ENCODE measurements around the gene FAM107B.
A peak's percentile ranks its signal among the peaks of the same experiment; 100 is the strongest.

Gene FAM107B

DNA sequence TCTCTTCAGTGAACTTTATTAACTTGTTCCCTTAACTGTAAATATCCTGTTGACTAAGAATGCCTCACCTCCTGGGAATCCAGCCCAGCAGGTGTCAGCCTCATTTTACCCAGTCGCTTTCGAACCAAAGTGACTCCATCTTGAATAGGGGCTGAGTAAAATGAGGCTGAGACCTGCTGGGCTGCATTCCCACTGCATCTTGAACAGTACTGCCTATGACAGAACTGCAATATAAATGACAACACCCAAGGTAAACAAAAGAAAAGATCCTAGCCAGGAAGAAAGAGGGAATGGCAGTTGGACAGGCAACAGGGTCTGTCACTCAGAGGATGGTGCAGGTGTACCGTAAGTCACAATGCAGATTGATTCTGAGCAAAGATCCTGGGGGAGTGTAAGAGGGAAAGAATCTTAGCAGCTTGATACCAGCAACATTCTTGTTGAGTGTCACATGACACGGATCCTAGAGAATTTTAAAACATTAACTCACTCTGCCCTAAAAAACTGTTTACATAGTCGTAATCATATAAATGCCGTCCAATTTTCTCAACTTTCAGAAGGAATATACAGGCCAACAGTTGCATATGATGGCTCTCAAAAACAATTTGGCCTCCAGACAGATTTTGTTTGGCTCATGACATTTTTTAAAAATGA lies 4.4 kb upstream of the FAM107B start:
- DNase-seq (ENCODE audit: low read depth, low spot score) = no peak

DNA sequence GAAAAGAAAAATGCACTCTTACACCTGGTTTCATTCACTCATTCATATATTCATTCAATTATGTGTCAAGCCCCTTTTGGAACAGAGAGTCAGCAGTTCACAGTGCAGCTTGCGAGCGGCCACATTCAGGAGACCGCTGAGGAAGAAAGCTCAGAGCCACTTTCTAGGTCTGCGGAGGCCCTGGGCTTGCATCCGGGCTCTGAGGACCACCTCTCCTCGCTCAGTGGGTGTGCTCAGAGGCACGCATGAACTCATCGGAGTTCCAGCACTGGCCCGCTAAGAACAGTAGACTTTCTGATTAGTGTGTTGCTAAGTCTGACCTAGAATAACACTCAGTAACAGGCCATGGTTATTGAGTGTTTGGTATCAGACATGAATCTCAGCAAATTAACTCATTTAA lies 1.8 kb upstream of the FAM107B start:
- DNase-seq (ENCODE audit: low read depth, low spot score) = no peak

DNA sequence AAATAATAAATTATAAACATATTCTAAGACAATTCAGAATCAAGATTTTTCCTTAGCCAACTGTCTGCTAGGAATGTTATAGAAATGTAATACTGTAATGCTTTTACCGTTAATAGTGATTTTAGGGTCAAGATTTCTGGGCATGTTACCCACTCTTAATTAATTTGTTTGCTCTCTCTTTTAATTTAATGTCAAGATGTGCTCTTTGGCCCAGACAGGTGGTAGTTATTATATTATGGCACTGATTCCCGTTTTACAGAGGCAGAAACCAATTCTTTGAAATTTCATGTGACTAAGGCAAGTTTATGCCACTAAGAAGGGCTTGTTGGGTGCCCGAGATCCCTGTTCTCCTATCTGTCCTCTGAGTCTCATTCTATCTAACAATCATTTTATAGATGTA lies 959 bp upstream of the FAM107B start:
- no peak for DNase-seq (ENCODE audit: low read depth, low spot score)

DNA sequence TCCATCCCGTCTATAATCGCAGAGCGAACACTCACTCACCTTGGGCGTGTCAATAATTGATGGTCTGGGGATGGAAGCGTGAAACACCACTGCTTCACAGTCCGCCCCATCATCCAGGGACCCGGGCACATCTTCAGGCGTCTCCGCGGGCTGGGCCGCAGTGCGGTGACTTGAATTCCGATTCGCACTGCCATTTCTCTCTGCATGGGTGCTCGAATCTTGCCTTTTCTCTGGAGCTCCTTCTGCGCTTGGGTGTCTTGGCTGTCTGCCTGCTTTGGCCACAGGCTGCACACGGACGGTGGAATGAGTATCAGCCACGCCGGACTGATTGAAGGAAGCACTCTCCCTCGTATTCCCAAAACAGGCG lies 500 bp downstream of the FAM107B start:
- no peak for DNase-seq (ENCODE audit: low read depth, low spot score)

DNA sequence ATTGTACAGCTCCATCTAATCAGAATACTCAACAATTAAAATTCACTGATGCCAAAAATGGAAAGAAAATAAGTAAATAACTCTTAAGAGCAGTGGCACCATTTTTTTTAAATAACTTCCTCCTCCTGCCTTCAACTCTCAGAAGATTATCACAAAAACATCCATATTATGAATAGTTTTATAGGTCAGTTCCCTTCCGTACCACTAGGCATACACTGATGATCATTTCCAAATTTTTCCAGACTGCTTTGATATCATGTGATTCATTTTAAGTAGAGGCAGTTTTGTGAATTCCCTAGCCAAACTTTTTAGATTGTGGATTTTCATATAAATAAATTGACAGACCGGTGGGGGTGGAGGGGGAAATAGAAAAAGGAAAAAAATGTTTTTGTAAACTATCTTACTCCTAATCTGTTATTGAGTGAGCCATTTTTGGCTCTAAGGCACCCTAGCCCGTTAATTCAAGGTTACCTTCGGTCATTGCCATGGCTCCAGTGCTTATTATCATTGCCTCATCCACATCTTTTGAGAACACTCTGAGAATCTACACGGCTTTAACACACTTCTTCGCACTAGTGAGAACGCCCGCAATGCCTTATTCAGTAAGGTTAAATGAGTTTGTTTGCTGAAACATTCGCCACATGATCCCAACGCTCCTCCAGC lies 1.0 kb downstream of the FAM107B start:
- no peak for DNase-seq (ENCODE audit: low read depth, low spot score)

DNA sequence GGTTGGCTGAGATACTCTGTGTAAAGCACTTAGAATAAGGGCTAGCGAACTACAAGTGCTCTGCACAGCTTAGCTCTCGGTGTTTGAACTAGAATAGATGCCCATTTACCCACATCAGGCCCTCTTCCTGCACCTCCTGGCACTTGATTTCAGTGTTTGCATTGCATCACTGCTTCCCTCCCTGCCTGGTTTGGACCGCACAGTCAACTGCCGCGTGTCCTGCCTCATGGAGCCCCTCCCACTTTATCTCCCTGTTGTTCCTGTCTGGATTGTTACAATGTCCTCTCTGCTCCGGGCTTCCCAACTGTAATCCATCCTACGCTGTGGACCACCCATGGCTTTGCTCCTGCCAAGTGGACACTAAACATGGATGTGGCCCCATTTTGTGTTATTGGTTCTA lies 2.3 kb downstream of the FAM107B start:
- no peak for DNase-seq (ENCODE audit: low read depth, low spot score)

DNA sequence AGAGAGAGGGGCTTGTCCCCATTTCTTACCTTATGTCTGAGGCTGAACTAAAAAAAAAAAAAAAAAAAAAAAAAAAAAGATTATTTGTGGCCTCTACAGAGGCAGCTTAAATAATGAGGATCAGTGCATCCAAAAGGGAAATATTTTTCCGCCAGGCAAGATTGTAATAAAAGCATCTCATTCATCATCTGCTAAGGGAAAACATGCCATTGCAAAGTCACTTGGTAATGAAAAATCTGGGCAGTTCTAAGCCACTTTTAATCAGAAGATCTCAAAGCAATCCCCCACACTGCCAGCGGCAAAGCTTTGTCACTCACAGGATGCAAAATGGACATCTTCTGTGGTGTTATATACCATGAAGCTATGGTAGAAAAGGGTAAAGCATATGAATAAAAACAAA lies 3.8 kb downstream of the FAM107B start:
- DNase-seq (ENCODE audit: low read depth, low spot score) = no peak

DNA sequence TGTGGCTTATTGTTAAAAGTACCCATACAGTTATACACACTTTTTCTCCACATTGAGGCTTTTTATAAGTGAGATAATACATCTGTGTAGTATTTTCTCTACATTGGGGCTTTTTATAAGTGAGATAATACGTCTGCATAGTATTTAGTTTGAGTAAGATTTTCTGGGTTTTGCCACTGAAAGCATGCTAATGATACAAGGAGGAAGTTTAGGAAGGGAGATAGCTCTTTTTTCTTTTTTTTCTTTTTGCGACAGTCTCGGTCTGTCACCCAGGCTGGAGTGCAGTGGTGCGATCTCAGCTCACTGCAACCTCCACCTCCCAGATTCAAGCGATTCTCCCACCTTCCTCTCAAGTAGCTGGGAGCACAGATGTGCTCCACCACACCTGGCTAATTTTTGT lies 13.3 kb downstream of the FAM107B start:
- DNase-seq (ENCODE audit: low read depth, low spot score) = no peak

DNA sequence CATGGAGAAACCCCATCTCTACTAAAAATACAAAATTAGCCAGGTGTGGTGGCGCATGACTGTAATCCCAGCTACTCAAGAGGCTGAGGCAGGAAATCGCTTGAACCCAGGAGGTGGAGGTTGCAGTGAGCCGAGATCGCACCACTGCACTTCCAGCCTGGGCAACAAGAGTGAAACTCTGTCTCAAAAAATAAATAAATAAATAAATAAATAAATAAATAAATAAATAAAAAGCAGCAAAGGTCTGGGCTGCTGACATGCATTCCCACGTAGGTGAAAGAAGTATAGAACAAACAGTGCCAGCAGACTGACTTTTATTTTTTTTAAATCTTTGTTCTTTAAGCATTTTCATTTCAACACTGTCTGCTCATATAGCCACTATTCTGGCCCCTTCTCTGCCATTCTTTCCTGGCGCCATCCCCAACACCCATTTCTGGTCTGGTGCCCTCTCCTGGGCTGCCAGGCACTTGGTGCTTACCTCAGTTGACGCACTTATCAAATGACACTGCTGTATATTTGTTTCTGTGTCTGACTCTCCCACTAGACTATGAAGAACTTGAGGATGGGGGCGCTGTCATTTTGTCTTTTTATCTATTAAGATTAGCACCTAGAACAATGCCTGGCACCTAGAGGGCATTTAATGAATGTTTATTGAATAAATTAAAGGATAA lies 15.6 kb downstream of the FAM107B start:
- DNase-seq (ENCODE audit: low read depth, low spot score) = no peak

DNA sequence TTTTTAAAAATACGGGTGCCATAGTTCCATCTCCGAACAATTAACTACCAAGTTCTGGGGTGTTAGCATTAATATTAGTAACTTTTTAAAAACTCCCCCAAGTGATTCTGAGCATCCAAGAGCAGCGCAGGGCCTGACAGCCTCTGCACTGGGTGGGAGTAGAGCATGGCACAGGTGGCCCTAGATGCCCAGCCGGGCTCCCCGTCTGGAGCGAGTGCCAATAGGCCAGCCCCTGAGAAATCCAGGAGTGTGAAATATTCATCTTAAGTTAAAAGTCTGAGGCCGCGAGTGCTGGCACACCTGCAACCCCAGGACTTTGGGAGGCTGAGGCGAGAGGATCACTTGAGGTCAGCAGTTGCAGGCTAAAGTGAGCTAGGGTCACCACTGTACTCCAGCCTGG lies 16.2 kb downstream of the FAM107B start:
- DNase-seq (ENCODE audit: low read depth, low spot score) = no peak

DNA sequence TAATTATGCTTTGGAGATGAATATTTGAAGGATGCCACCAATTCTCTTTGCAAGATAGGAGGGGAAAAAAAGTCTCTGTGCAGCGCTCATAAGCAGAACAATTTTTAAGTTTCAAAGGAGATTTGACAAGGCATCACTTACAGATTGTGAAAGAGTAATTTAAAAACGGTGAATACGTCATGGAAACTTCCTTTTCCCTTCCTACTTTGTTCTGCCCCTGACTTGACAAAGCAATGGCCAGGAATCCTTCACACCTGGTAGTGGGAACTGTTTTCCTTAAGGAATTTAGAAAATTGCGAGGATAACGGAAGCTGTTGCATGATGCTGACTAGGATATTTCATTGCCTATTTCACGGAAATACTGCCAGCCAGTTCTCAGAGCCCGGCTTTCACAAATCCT lies 16.7 kb downstream of the FAM107B start:
- no peak for DNase-seq (ENCODE audit: low read depth, low spot score)

DNA sequence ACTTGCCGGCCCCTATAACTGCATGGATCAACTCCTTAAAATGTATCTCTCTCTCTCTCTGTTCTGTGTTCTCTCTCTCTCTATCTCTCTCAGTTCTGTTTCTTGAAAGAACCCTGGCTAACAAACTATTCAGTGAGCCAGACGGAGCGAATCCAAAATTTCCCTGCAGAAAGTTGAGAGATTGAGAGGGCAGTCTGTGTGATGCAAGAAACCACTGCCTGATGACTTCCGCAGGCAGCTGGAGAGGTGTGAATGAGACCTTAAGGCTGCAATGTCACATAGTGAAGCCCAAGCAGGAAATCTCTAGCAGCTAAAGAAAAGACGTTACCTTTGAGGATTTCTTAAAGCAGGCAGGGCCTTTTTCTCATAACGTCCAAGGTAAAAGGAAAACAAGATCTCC lies 17.3 kb downstream of the FAM107B start:
- no peak for DNase-seq (ENCODE audit: low read depth, low spot score)

DNA sequence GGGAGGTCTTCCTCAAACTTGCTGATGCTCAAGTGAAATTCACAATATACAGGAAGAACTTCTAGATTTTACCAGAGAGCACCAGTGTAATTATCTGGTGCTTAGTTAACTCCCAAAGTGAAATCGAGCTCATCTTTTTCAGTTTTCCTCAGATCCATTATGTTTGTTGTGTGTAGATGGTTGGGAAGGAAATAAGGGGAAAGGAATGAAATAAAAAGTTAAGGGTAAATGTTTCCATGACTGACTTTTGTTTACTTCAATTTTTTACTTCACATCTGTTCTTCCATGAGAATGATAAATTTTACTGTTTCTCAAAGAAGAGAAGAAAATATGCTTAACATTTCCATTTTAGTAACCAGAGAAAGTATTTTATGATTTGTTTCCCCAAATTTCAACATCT lies 21.3 kb downstream of the FAM107B start:
- no peak for DNase-seq (ENCODE audit: low read depth, low spot score)

DNA sequence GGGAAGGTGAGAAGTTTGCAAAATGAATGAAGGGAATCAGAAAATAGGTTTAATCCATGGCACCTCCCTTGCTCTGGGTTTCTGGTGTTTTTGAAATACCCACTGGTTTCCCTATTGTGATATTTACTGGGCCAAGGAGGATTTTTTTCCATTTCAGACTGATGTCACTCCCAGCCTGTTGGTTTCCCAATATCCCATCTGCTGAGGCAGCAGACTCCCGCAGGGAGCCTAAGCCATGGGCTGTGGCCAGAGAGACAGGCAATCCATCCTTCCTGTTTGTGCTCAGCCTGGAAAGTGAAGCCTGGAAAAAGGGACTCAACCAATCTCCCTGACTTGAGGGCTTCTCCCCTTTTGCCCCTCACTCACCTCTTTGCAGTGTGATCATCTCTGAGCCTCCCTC lies 22.8 kb downstream of the FAM107B start:
- peak; percentile 42 for DNase-seq (ENCODE audit: low read depth, low spot score)

DNA sequence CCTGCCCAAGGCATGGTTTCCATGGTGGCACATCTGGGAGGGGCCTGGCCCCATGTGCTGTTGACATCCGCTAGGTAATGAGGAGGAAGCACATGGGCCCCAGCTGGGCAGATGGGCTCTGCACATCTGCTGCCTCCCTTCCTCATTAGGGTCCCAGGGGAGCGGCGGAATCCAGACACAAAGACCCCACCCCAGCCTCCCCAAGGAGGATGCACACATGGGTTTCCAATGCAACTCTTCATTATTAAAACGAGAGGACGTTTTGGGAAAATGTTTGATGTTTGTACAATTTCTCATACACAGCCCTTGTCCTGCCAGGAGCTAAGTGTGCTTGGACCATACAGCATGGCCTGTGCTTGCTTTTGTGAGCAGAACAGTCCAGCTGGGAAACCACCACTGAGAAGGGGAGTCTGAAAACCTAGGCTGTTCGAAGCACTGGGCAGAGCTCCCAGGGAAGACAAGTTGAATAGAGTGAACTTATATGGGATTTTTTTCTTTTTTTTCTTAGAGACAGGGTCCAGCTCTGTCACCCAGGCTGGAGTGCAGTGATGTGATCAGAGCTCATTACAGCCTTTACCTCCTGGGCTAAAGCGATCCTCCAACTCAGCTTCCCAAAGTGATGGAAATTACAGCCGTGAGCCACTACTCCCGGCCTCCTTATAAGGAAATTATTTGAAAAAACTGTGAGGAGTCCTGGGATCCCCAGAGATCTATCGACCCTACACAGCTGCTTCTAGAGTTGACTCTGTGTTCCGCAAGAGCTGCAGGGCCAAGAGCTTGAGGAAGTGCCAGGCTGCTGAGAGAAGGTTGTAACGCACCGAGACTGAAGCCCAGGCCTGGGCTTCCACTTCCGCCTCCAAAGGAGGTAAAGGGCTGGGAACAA lies 23.4 kb downstream of the FAM107B start:
- DNase-seq (ENCODE audit: low read depth, low spot score) = peak; percentile 19

DNA sequence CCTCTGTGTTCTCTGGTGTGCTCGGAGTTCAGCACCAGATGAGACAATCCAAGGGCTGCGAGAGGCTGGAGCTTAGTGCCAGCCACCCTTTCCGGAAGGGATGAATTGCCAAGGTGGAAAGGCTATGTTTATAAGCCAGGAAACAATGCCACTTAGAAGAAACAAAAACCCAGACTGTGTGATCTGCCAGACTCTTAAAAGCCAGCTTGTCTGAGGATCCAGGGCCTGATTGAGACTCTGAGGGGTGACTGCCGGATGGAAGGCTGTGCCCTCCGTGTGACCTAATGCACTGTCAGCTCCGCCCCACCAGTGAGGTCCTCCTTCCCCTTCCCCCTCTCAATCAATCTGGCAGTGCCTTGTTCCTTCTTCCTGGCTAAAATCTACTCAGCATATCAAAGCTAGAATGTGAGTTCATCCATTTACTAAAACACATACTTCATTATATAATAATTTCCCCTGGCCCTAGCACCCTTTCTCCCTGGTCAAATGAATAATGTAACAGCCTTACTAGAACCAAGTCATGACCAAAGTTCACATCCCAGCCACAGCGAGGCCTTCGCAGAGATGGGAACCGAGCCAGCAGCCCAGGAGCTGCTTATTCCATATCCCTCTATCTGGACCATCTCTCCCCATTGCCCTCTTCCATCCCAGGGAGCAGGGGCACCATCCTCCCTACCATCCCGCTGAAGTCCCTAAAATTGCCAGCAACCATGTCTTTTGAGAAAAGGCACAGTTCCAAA lies 25.5 kb downstream of the FAM107B start:
- DNase-seq (ENCODE audit: low read depth, low spot score) = no peak

DNA sequence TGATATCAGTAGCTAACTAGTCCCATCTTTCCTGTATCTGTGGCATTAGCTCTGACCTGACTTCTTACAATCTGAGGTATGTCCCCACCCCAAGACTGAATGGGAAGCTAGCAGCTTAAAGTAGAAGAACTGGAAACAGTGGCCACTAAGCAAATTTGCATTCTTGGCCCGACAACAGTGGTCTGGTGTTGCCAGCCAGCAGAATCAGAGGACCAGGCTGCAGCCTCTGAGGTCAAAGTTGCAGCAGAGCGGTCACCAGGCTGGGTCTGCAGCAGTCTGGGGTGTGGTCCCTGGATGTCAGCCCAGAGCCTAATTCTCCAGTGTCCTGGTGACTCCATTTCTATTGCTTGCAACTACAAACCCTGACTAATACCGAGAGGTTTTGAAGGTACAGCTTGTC lies 26.3 kb downstream of the FAM107B start:
- DNase-seq (ENCODE audit: low read depth, low spot score) = peak; percentile 31

DNA sequence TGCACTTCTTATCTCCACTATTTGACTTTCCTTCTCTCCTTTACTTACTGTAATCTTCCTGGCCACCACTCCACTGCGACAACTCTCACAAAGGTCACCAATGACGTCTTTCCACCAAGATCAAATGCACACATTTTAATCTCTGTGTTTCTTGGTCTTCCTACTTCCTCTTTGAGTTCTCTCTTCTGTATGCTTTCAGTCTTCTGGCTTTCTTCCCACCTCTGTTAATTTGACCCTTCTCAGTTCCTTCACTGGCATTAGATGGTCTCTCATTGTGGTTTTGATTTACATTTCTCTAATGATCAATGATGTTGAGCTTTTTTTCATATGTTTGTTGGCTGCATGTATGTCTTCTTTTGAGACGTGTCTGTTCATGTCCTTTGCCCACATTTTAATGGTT lies 31.9 kb downstream of the FAM107B start:
- no peak for DNase-seq (ENCODE audit: low read depth, low spot score)

DNA sequence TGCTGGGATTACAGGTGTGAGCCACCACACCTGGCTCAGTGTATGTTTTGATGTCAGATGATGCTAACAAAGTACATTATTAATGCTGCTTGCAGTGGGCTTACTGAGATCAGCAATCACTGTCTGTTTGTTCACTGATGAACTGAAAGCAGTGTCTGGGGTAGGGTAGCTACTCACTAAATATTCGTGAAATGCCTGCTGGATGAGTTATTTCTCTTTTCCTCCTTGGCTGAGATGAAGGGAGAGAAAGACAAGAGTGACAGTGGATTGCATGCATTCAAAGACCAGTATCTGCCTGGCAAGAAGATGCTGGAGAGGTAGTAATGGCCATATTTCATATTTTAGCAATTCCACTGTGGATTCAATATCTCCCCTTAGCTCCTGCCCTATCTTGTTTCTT lies 32.3 kb downstream of the FAM107B start:
- DNase-seq (ENCODE audit: low read depth, low spot score) = no peak

DNA sequence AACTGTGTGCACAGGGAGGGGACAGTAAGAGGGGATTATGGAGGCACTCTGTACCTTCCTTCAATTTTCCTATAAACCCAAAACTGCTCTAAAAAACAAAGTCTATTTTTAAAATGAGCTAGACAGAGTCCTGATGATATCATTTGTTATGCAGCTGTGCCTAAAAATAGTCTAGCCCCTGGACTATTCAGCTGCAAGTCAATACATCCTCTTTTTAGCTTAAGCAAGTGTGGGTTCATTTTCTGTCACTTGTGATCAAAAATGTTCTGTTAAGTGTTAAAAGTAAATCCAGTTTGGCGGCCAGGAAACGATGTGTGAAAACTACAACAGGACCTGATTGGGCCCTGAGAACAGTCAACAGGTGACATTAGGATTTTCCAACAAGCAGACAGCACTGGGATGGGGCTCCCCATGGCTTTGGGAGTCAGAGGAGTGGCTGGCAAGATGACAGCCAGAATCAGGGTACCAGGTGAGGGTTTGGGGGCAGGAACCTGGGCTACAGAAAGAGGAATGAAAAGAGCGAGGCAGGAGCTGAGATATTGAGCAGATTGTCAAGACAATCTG lies 33.9 kb downstream of the FAM107B start:
- DNase-seq (ENCODE audit: low read depth, low spot score) = no peak

DNA sequence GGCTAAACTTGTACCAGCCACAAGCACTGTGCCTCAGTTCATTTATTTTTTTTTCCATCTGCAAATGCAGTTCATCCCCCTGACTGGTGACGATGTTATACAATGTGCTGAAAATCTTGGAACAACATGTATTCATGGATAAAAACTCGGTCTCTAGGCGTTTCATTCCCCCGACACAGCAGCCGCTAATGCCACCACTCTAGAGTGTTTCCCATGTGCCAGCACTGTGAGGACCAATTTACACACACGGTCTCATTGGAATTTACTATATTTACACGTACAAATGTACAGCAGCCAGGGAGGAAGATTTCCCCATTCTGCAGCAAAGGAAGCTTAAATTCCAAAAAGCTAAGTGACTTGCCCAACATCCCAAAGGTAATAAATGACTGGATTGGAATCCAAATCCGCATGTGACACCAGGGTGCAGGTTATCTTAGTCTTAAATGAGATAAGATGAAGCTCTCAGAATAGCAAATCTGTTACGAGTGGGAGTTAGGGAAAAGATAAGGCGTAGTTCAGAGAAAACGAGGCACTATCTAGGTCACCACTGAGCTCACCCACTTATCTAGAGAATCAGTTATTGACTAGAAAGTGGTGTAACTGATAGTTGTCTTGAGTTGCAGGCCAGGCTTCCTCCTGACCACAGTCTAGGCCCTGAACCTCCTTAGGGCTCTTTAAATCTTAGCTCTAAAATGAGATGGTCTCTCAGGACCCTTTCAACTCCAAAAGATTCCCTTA lies 36.7 kb downstream of the FAM107B start:
- DNase-seq (ENCODE audit: low read depth, low spot score) = no peak
